GM18507 (cell line): ENCODE data around the gene SIRT2.
"Not testable (repeated sequence)": the region's sequence is repeated elsewhere in the genome, so short reads cannot be mapped to it uniquely, and the experiment has no call there.

Experiments used
- DNase-seq: peaks from one replicate; pipeline ENCODE4 v3.0.0; 2011; ENCODE audit warnings: low read depth; ENCODE audit not compliant: insufficient read length; ENCODE audit errors: extremely low spot score
- FAIRE-seq: peaks from 2 replicates; lab custom pipeline; 2011; peaks lifted over from hg19 to GRCh38; lab: Jason Lieb, UNC

Gene SIRT2

GRCh38 chr19:38837656-38838121 lies 61.7 kb downstream of the SIRT2 start:
- DNase-seq (no peak), FAIRE-seq (no peak)

GRCh38 chr19:38836983-38837626 lies 62.3 kb downstream of the SIRT2 start:
- DNase-seq (no peak), FAIRE-seq (no peak)

- FAIRE-seq (no peak), DNase-seq (no peak)
These were observed 63.0 kb downstream of the SIRT2 start for GRCh38 chr19:38836159-38836982.

- FAIRE-seq (no peak), DNase-seq (no peak)
These were observed 64.8 kb downstream of the SIRT2 start for GRCh38 chr19:38834590-38834989.

- no peak for FAIRE-seq
- DNase-seq, result no peak
These were observed 65.3 kb downstream of the SIRT2 start for GRCh38 chr19:38834104-38834490.

GRCh38 chr19:38833092-38833425 lies 66.4 kb downstream of the SIRT2 start:
- FAIRE-seq (no peak), DNase-seq (no peak)

GRCh38 chr19:38831142-38831605 lies 68.2 kb downstream of the SIRT2 start:
- DNase-seq, result no peak
- no peak for FAIRE-seq

GRCh38 chr19:38830039-38830733 lies 69.2 kb downstream of the SIRT2 start:
- DNase-seq (no peak), FAIRE-seq (no peak)

GRCh38 chr19:38829203-38829602 lies 70.2 kb downstream of the SIRT2 start:
- not testable (repeated sequence) for FAIRE-seq, DNase-seq
